ENCODE results near the gene UBE2H.
"Not testable (repeated sequence)": the region's sequence is repeated elsewhere in the genome, so short reads cannot be mapped to it uniquely, and the experiment has no call there.

Gene UBE2H

GRCh38 chr7:129845178-129845971 lies 107.4 kb downstream of the UBE2H start:
- H3K4me1 ChIP-seq (ENCODE audit: control insufficient read depth, insufficient read depth, low read length), result peaks cover 13% of the 10 kb centered on the region
- H3K27ac ChIP-seq (ENCODE audit: low read length), result no peak overlapping the region

GRCh38 chr7:129843978-129844840 lies 108.6 kb downstream of the UBE2H start:
- Histone ChIP-seq H3K27ac (ENCODE audit: low read length) (no peak overlapping the region), H3K27me3 (ENCODE audit: control insufficient read depth in 1 of 2, insufficient read depth in 2 of 2, low read length in 2 of 2) (no peaks in the 10 kb centered on the region), H3K9ac (ENCODE audit: low read length in 2 of 2) (no peak overlapping the region), H3K9me3 (ENCODE audit: control insufficient read depth in 2 of 2, low read length in 2 of 2) (no peaks in the 10 kb centered on the region), H3K4me3 (ENCODE audit: low read length in 2 of 2) (no peak overlapping the region), H3K36me3 (ENCODE audit: control insufficient read depth in 2 of 2, insufficient read depth in 2 of 2, low read length in 2 of 2) (no peaks in the 10 kb centered on the region), H3K4me1 (ENCODE audit: control insufficient read depth, insufficient read depth, low read length) (peaks cover 14% of the 10 kb centered on the region)

More at GRCh38 chr7:129845178-129845971, 107.4 kb downstream of the UBE2H start:
- H3K27me3 ChIP-seq (ENCODE audit: control insufficient read depth in 1 of 2, insufficient read depth in 2 of 2, low read length in 2 of 2), result no peaks in the 10 kb centered on the region
- no peak overlapping the region for H3K4me3 ChIP-seq (ENCODE audit: low read length in 2 of 2)
- H3K36me3 ChIP-seq (ENCODE audit: control insufficient read depth in 2 of 2, insufficient read depth in 2 of 2, low read length in 2 of 2), result no peaks in the 10 kb centered on the region
- H3K9me3 ChIP-seq (ENCODE audit: control insufficient read depth in 2 of 2, low read length in 2 of 2), result no peaks in the 10 kb centered on the region
- H3K9ac ChIP-seq (ENCODE audit: low read length in 2 of 2), result no peak overlapping the region

GRCh38 chr7:129843365-129843898 lies 109.3 kb downstream of the UBE2H start:
- H3K27ac ChIP-seq (ENCODE audit: low read length), result no peak overlapping the region
- no peaks in the 10 kb centered on the region for H3K27me3 ChIP-seq (ENCODE audit: control insufficient read depth in 1 of 2, insufficient read depth in 2 of 2, low read length in 2 of 2)
- H3K36me3 ChIP-seq (ENCODE audit: control insufficient read depth in 2 of 2, insufficient read depth in 2 of 2, low read length in 2 of 2), result peaks cover 0 to 4% of the 10 kb centered on the region in 2 donors
- peaks cover 14% of the 10 kb centered on the region for H3K4me1 ChIP-seq (ENCODE audit: control insufficient read depth, insufficient read depth, low read length)
- no peaks in the 10 kb centered on the region for H3K9me3 ChIP-seq (ENCODE audit: control insufficient read depth in 2 of 2, low read length in 2 of 2)
- no peak overlapping the region for H3K4me3 ChIP-seq (ENCODE audit: low read length in 2 of 2)
- H3K9ac ChIP-seq (ENCODE audit: low read length in 2 of 2), result no peak overlapping the region

GRCh38 chr7:129841465-129841864 lies 111.3 kb downstream of the UBE2H start:
- H3K4me3 ChIP-seq (ENCODE audit: low read length in 2 of 2), result no peak overlapping the region
- no peaks in the 10 kb centered on the region for H3K9me3 ChIP-seq (ENCODE audit: control insufficient read depth in 2 of 2, low read length in 2 of 2)
- H3K27me3 ChIP-seq (ENCODE audit: control insufficient read depth in 1 of 2, insufficient read depth in 2 of 2, low read length in 2 of 2), result no peaks in the 10 kb centered on the region
- H3K27ac ChIP-seq (ENCODE audit: low read length), result no peak overlapping the region
- peaks cover 14% of the 10 kb centered on the region for H3K4me1 ChIP-seq (ENCODE audit: control insufficient read depth, insufficient read depth, low read length)
- peaks cover 0 to 14% of the 10 kb centered on the region in 2 donors for H3K36me3 ChIP-seq (ENCODE audit: control insufficient read depth in 2 of 2, insufficient read depth in 2 of 2, low read length in 2 of 2)
- no peak overlapping the region for H3K9ac ChIP-seq (ENCODE audit: low read length in 2 of 2)

GRCh38 chr7:129840757-129841156 lies 112.0 kb downstream of the UBE2H start:
- H3K4me3 ChIP-seq (ENCODE audit: low read length in 2 of 2), result no peak overlapping the region
- no peaks in the 10 kb centered on the region for H3K27me3 ChIP-seq (ENCODE audit: control insufficient read depth in 1 of 2, insufficient read depth in 2 of 2, low read length in 2 of 2)
- H3K27ac ChIP-seq (ENCODE audit: low read length), result no peak overlapping the region
- no peak overlapping the region for H3K9ac ChIP-seq (ENCODE audit: low read length in 2 of 2)
- peaks cover 0 to 16% of the 10 kb centered on the region in 2 donors for H3K36me3 ChIP-seq (ENCODE audit: control insufficient read depth in 2 of 2, insufficient read depth in 2 of 2, low read length in 2 of 2)
- no peaks in the 10 kb centered on the region for H3K9me3 ChIP-seq (ENCODE audit: control insufficient read depth in 2 of 2, low read length in 2 of 2)
- peaks cover 11% of the 10 kb centered on the region for H3K4me1 ChIP-seq (ENCODE audit: control insufficient read depth, insufficient read depth, low read length)

GRCh38 chr7:129836983-129837382 lies 115.8 kb downstream of the UBE2H start:
- Histone ChIP-seq H3K9me3 (ENCODE audit: control insufficient read depth in 2 of 2, low read length in 2 of 2) (no peaks in the 10 kb centered on the region), H3K27ac (ENCODE audit: low read length) (no peak overlapping the region), H3K27me3 (ENCODE audit: control insufficient read depth in 1 of 2, insufficient read depth in 2 of 2, low read length in 2 of 2) (no peaks in the 10 kb centered on the region), H3K36me3 (ENCODE audit: control insufficient read depth in 2 of 2, insufficient read depth in 2 of 2, low read length in 2 of 2) (peaks cover 13 to 26% of the 10 kb centered on the region in 2 donors), H3K9ac (ENCODE audit: low read length in 2 of 2) (no peak overlapping the region), H3K4me1 (ENCODE audit: control insufficient read depth, insufficient read depth, low read length) (peaks cover 16% of the 10 kb centered on the region), H3K4me3 (ENCODE audit: low read length in 2 of 2) (no peak overlapping the region)

GRCh38 chr7:129835569-129835968 lies 117.2 kb downstream of the UBE2H start:
- Histone ChIP-seq H3K36me3 (ENCODE audit: control insufficient read depth in 2 of 2, insufficient read depth in 2 of 2, low read length in 2 of 2) (peaks cover 14 to 28% of the 10 kb centered on the region in 2 donors), H3K4me3 (ENCODE audit: low read length in 2 of 2) (no peak overlapping the region), H3K27me3 (ENCODE audit: control insufficient read depth in 1 of 2, insufficient read depth in 2 of 2, low read length in 2 of 2) (no peaks in the 10 kb centered on the region), H3K9me3 (ENCODE audit: control insufficient read depth in 2 of 2, low read length in 2 of 2) (no peaks in the 10 kb centered on the region), H3K27ac (ENCODE audit: low read length) (no peak overlapping the region), H3K9ac (ENCODE audit: low read length in 2 of 2) (no peak overlapping the region), H3K4me1 (ENCODE audit: control insufficient read depth, insufficient read depth, low read length) (peaks cover 19% of the 10 kb centered on the region)

GRCh38 chr7:129833353-129833752 lies 119.4 kb downstream of the UBE2H start:
- not testable (repeated sequence) for H3K9me3 ChIP-seq (ENCODE audit: control insufficient read depth in 2 of 2, low read length in 2 of 2); H3K4me3 ChIP-seq (ENCODE audit: low read length in 2 of 2); H3K27me3 ChIP-seq (ENCODE audit: control insufficient read depth in 1 of 2, insufficient read depth in 2 of 2, low read length in 2 of 2); H3K9ac ChIP-seq (ENCODE audit: low read length in 2 of 2); H3K27ac ChIP-seq (ENCODE audit: low read length)
- Histone ChIP-seq H3K4me1 (ENCODE audit: control insufficient read depth, insufficient read depth, low read length) (peaks cover 20% of the 10 kb centered on the region), H3K36me3 (ENCODE audit: control insufficient read depth in 2 of 2, insufficient read depth in 2 of 2, low read length in 2 of 2) (peaks cover 14 to 23% of the 10 kb centered on the region in 2 donors)

GRCh38 chr7:129832701-129833227 lies 120.0 kb downstream of the UBE2H start:
- Histone ChIP-seq H3K4me3 (ENCODE audit: low read length in 2 of 2) (no peak overlapping the region), H3K4me1 (ENCODE audit: control insufficient read depth, insufficient read depth, low read length) (peaks cover 20% of the 10 kb centered on the region), H3K9me3 (ENCODE audit: control insufficient read depth in 2 of 2, low read length in 2 of 2) (no peaks in the 10 kb centered on the region), H3K36me3 (ENCODE audit: control insufficient read depth in 2 of 2, insufficient read depth in 2 of 2, low read length in 2 of 2) (peaks cover 14 to 21% of the 10 kb centered on the region in 2 donors), H3K27me3 (ENCODE audit: control insufficient read depth in 1 of 2, insufficient read depth in 2 of 2, low read length in 2 of 2) (no peaks in the 10 kb centered on the region), H3K9ac (ENCODE audit: low read length in 2 of 2) (no peak overlapping the region), H3K27ac (ENCODE audit: low read length) (no peak overlapping the region)

- Histone ChIP-seq H3K27ac (ENCODE audit: low read length) (peak overlapping the region; percentile 31), H3K4me3 (ENCODE audit: low read length in 2 of 2) (no peak overlapping the region), H3K9ac (ENCODE audit: low read length in 2 of 2) (no peak overlapping the region), H3K9me3 (ENCODE audit: control insufficient read depth in 2 of 2, low read length in 2 of 2) (no peaks in the 10 kb centered on the region), H3K27me3 (ENCODE audit: control insufficient read depth in 1 of 2, insufficient read depth in 2 of 2, low read length in 2 of 2) (no peaks in the 10 kb centered on the region), H3K36me3 (ENCODE audit: control insufficient read depth in 2 of 2, insufficient read depth in 2 of 2, low read length in 2 of 2) (peaks cover 14 to 19% of the 10 kb centered on the region in 2 donors), H3K4me1 (ENCODE audit: control insufficient read depth, insufficient read depth, low read length) (peaks cover 20% of the 10 kb centered on the region)
Measured at GRCh38 chr7:129832282-129832681, 120.5 kb downstream of the UBE2H start.

Data from stomach smooth muscle (tissue), 2 donors.